SHP77 (cell line): Measurements from ENCODE around the gene STUB1.

Source experiments
- DNase-seq, 2 experiments: peaks; one replicate each; lab custom pipeline; 2025; lab: John Stamatoyannopoulos, UW

Gene STUB1

GRCh38 chr16:712740-713250, 32.6 kb downstream of the STUB1 start:
- DNase-seq, result peak in 1 of 2 experiments; percentile 12

- peak in 1 of 2 experiments; percentile 19 for DNase-seq
These were observed 33.9 kb downstream of the STUB1 start for GRCh38 chr16:714079-714478.

- DNase-seq, result peak; percentile 77 to 81
These were observed 34.6 kb downstream of the STUB1 start, which contains the start of gene METRN for GRCh38 chr16:714558-715476. TSS of gene METRN (plus strand) at chr16:715118. CDS start at chr16:715290, 172 bp downstream.

GRCh38 chr16:715477-716199, 35.4 kb downstream of the STUB1 start:
- no peak for DNase-seq

GRCh38 chr16:716200-716568, 36.0 kb downstream of the STUB1 start:
- DNase-seq, result peak in 1 of 2 experiments; percentile 26

GRCh38 chr16:716768-717325, 36.6 kb downstream of the STUB1 start:
- no peak for DNase-seq

GRCh38 chr16:717450-718245, 37.4 kb downstream of the STUB1 start:
- DNase-seq, result no peak

- no peak for DNase-seq
These were observed 38.2 kb downstream of the STUB1 start for GRCh38 chr16:718389-718788.

GRCh38 chr16:718922-719321, 38.7 kb downstream of the STUB1 start:
- no peak for DNase-seq

GRCh38 chr16:719815-720446, 39.7 kb downstream of the STUB1 start:
- DNase-seq, result peak in 1 of 2 experiments; percentile 49

GRCh38 chr16:720447-720989, 40.3 kb downstream of the STUB1 start:
- DNase-seq, result peak; percentile 71 to 83

GRCh38 chr16:720990-721764, 41.0 kb downstream of the STUB1 start, which contains the start of gene ANTKMT:
TSS of gene ANTKMT (plus strand) at chr16:721146. CDS start at chr16:721275, 129 bp downstream.
- peak; percentile 81 to 92 for DNase-seq

GRCh38 chr16:721765-722540, 41.7 kb downstream of the STUB1 start:
- no peak for DNase-seq

GRCh38 chr16:722835-723633, 42.8 kb downstream of the STUB1 start:
- DNase-seq, result no peak

- no peak for DNase-seq
These were observed 43.5 kb downstream of the STUB1 start for GRCh38 chr16:723695-724094.

GRCh38 chr16:724188-725040, 44.2 kb downstream of the STUB1 start:
- DNase-seq, result no peak

- DNase-seq, result no peak
These were observed 44.8 kb downstream of the STUB1 start for GRCh38 chr16:725041-725376.
